ENCODE results near the gene FAM72D.
"Not testable (repeated sequence)": the region's sequence is repeated elsewhere in the genome, so short reads cannot be mapped to it uniquely, and the experiment has no call there.

Gene FAM72D

DNA sequence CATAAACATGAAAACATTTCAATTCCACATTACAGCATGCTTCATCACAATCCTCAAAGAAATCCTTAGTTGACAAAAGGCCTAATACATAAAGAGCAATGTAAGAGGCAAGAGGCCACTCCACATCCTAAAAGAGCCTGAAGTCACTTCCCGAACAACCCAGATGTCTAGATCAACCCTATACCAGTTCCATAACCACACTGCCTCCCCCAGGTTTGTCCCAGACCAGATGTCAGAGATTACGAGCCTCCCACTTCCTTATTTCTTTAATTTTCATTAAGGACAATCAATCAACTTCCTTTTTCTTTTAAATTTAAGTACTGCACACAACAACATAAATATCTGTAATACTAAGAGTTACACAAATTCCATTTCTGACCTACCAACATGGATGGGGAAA lies 16.0 kb upstream of the FAM72D start:
- H3K4me1 ChIP-seq (ENCODE audit: control insufficient read depth, insufficient read depth, low read depth, low read length), result not testable (repeated sequence)

DNA sequence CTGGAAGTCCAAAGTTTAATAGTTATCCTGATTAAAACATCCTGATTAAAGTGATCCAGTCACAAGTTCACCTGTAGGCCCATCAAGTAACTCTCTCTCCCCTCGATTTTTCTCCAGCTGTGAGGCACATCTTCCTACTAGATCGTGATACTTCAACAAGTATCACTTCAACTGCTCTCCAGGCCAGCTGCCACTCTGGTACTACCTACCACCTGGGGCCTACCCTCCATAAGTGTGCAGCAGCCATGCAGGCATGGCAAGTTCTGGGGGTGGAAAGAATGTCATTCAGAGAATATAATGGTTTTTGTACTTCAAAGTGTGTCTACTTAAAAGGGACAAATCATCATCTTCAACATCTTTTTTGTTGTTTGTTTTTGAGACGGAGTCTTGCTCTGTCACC lies 15.6 kb upstream of the FAM72D start:
- H3K9ac ChIP-seq (ENCODE audit: low read length); H3K4me3 ChIP-seq (ENCODE audit: insufficient read depth in 1 of 2, low read depth in 1 of 2, low read length in 2 of 2); H3K4ac ChIP-seq (ENCODE audit: low read depth in 1 of 2, low read length in 2 of 2); H3K79me1 ChIP-seq (replicated peaks; ENCODE audit: low read length, poor library complexity, severe bottlenecking); H3K23ac ChIP-seq (ENCODE audit: low read length in 2 of 2); DNase-seq; H2BK5ac ChIP-seq (ENCODE audit: low read depth, low read length, poor library complexity, severe bottlenecking); H2AK5ac ChIP-seq (ENCODE audit: low read length, severe bottlenecking); H3K27ac ChIP-seq (ENCODE audit: low read length, poor library complexity, severe bottlenecking); H2BK12ac ChIP-seq (ENCODE audit: low read length in 2 of 2); H4K91ac ChIP-seq (ENCODE audit: low read length); H3K18ac ChIP-seq (ENCODE audit: low read depth in 1 of 2, low read length in 2 of 2); H2BK15ac ChIP-seq (ENCODE audit: low read depth, poor library complexity, severe bottlenecking); H4K8ac ChIP-seq (ENCODE audit: low read length); H3K14ac ChIP-seq (ENCODE audit: low read length in 2 of 2); H3K4me1 ChIP-seq (ENCODE audit: control insufficient read depth, insufficient read depth, low read depth, low read length); H3K9me3 ChIP-seq (ENCODE audit: control insufficient read depth, low read length); H3K27me3 ChIP-seq (ENCODE audit: control insufficient read depth in 1 of 2, insufficient read depth in 1 of 2, low read length in 2 of 2); H3K36me3 ChIP-seq (ENCODE audit: control insufficient read depth in 1 of 2, insufficient read depth in 2 of 2, low read depth in 1 of 2, low read length in 2 of 2); H2BK120ac ChIP-seq (ENCODE audit: low read depth, low read length); H2AFZ ChIP-seq (ENCODE audit: low read depth, low read length); H3K4me2 ChIP-seq (ENCODE audit: low read length, poor library complexity, severe bottlenecking): not testable (repeated sequence)
- WGBS, result no CpG with 5 or more reads among the region's 3 CpGs

More for the DNA sequence above, 16.0 kb upstream of the FAM72D start:
- H3K27me3 ChIP-seq (ENCODE audit: control insufficient read depth in 1 of 2, insufficient read depth in 1 of 2, low read length in 2 of 2); H3K9me3 ChIP-seq (ENCODE audit: control insufficient read depth, low read length); H2AFZ ChIP-seq (ENCODE audit: low read depth, low read length); H4K8ac ChIP-seq (ENCODE audit: low read length); H2BK15ac ChIP-seq (ENCODE audit: low read depth, poor library complexity, severe bottlenecking); H3K4me3 ChIP-seq (ENCODE audit: insufficient read depth in 1 of 2, low read depth in 1 of 2, low read length in 2 of 2); H2BK5ac ChIP-seq (ENCODE audit: low read depth, low read length, poor library complexity, severe bottlenecking); H3K4ac ChIP-seq (ENCODE audit: low read depth in 1 of 2, low read length in 2 of 2); H3K14ac ChIP-seq (ENCODE audit: low read length in 2 of 2); H3K79me1 ChIP-seq (replicated peaks; ENCODE audit: low read length, poor library complexity, severe bottlenecking); H3K27ac ChIP-seq (ENCODE audit: low read length, poor library complexity, severe bottlenecking); H2AK5ac ChIP-seq (ENCODE audit: low read length, severe bottlenecking); H3K9ac ChIP-seq (ENCODE audit: low read length); H4K91ac ChIP-seq (ENCODE audit: low read length); H2BK12ac ChIP-seq (ENCODE audit: low read length in 2 of 2); H2BK120ac ChIP-seq (ENCODE audit: low read depth, low read length); H3K36me3 ChIP-seq (ENCODE audit: control insufficient read depth in 1 of 2, insufficient read depth in 2 of 2, low read depth in 1 of 2, low read length in 2 of 2); H3K18ac ChIP-seq (ENCODE audit: low read depth in 1 of 2, low read length in 2 of 2); DNase-seq; H3K4me2 ChIP-seq (ENCODE audit: low read length, poor library complexity, severe bottlenecking); H3K23ac ChIP-seq (ENCODE audit: low read length in 2 of 2): not testable (repeated sequence)
- WGBS, result 100% methylated on average over 1 of the region's 2 CpGs

DNA sequence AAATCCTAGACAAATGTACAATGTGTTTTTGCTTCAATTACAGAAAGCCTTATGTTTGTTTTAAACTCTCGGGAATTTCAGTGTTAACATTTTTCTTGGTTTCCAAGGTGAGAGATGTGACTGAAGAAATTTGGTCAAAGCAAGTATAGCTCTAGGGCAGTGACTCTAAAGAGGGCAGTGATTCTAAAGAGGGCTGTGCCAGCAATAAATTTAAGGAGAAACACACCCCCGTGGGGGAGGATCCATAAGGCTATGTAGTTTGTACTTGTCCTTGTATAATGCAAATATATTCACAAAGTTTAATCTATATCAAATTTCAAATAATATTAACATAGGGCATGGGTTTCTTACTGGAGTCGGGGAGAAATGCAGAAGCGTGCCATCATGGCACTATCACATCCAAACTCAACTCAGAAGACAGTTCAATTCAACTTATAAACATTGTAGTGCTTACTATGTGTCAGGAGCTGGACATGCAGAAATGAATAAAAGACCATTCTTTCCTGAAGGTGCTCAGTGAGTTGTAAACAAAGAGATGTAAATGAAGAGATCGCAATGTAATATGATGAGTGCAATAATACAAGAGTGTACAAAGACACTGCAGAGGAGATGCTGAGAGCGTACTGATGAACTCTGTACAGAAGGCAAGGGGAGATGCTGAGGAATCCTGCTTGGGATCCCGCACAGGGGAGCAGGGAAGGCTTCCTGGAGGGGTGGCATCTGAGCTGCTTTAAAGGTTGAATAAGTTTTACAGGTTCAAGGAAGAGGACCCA lies 13.1 kb upstream of the FAM72D start:
- not testable (repeated sequence) for H3K4me1 ChIP-seq (ENCODE audit: control insufficient read depth, insufficient read depth, low read depth, low read length); H2BK5ac ChIP-seq (ENCODE audit: low read depth, low read length, poor library complexity, severe bottlenecking); H4K91ac ChIP-seq (ENCODE audit: low read length); H3K4ac ChIP-seq (ENCODE audit: low read depth in 1 of 2, low read length in 2 of 2); H3K4me3 ChIP-seq (ENCODE audit: insufficient read depth in 1 of 2, low read depth in 1 of 2, low read length in 2 of 2); H3K36me3 ChIP-seq (ENCODE audit: control insufficient read depth in 1 of 2, insufficient read depth in 2 of 2, low read depth in 1 of 2, low read length in 2 of 2); H3K18ac ChIP-seq (ENCODE audit: low read depth in 1 of 2, low read length in 2 of 2); H3K27me3 ChIP-seq (ENCODE audit: control insufficient read depth in 1 of 2, insufficient read depth in 1 of 2, low read length in 2 of 2); DNase-seq; H2BK15ac ChIP-seq (ENCODE audit: low read depth, poor library complexity, severe bottlenecking); H3K14ac ChIP-seq (ENCODE audit: low read length in 2 of 2); H3K27ac ChIP-seq (ENCODE audit: low read length, poor library complexity, severe bottlenecking); H3K4me2 ChIP-seq (ENCODE audit: low read length, poor library complexity, severe bottlenecking); H2BK12ac ChIP-seq (ENCODE audit: low read length in 2 of 2); H3K79me1 ChIP-seq (replicated peaks; ENCODE audit: low read length, poor library complexity, severe bottlenecking); H4K8ac ChIP-seq (ENCODE audit: low read length); H3K9ac ChIP-seq (ENCODE audit: low read length); H3K9me3 ChIP-seq (ENCODE audit: control insufficient read depth, low read length); H2BK120ac ChIP-seq (ENCODE audit: low read depth, low read length); H2AK5ac ChIP-seq (ENCODE audit: low read length, severe bottlenecking); H3K23ac ChIP-seq (ENCODE audit: low read length in 2 of 2); H2AFZ ChIP-seq (ENCODE audit: low read depth, low read length)
- 89% methylated on average over 2 of the region's 7 CpGs for WGBS

DNA sequence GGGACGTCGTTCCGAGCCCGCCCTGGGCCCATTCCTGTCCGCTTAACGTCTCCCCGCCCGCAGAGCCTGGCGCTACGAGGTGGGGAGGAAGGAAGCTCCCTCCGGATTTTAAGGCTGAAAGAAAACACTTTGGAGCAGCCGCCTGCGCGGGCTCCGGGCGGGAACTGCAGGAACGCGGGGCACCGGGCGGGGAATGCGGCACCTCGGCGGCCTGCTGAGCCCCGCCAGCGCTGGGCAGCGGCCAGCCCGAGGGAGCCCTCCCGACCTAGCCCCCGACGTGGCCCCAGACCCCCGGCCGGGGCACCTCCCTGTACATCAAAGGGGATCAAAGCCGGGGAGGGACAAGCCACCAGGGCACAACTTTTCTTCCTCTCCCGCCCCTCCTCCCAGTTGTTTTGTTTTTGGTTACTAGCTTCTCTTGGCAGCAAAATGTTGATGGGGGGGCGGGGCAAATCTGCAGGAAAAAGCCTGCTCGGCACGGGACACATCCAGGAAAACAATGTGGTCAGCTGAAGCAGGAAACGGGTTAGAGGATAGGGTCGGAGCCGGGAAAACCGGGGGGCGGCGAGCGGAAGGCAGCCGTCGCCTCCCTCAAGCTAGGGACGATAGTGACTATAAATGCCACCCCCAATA lies 2.1 kb upstream of the FAM72D start:
- not testable (repeated sequence) for H3K4ac ChIP-seq (ENCODE audit: low read depth in 1 of 2, low read length in 2 of 2); H2AFZ ChIP-seq (ENCODE audit: low read depth, low read length); H2BK12ac ChIP-seq (ENCODE audit: low read length in 2 of 2); H3K23ac ChIP-seq (ENCODE audit: low read length in 2 of 2); H2BK120ac ChIP-seq (ENCODE audit: low read depth, low read length); H3K18ac ChIP-seq (ENCODE audit: low read depth in 1 of 2, low read length in 2 of 2); H4K91ac ChIP-seq (ENCODE audit: low read length); H3K4me1 ChIP-seq (ENCODE audit: control insufficient read depth, insufficient read depth, low read depth, low read length); H4K8ac ChIP-seq (ENCODE audit: low read length); H3K27me3 ChIP-seq (ENCODE audit: control insufficient read depth in 1 of 2, insufficient read depth in 1 of 2, low read length in 2 of 2); H2AK5ac ChIP-seq (ENCODE audit: low read length, severe bottlenecking); H3K36me3 ChIP-seq (ENCODE audit: control insufficient read depth in 1 of 2, insufficient read depth in 2 of 2, low read depth in 1 of 2, low read length in 2 of 2); H3K9me3 ChIP-seq (ENCODE audit: control insufficient read depth, low read length); H3K14ac ChIP-seq (ENCODE audit: low read length in 2 of 2); H2BK5ac ChIP-seq (ENCODE audit: low read depth, low read length, poor library complexity, severe bottlenecking); H3K27ac ChIP-seq (ENCODE audit: low read length, poor library complexity, severe bottlenecking); H2BK15ac ChIP-seq (ENCODE audit: low read depth, poor library complexity, severe bottlenecking); H3K79me1 ChIP-seq (replicated peaks; ENCODE audit: low read length, poor library complexity, severe bottlenecking)
- Histone ChIP-seq H3K4me2 (ENCODE audit: low read length, poor library complexity, severe bottlenecking) (peak overlapping the region; percentile 50), H3K9ac (ENCODE audit: low read length) (peak overlapping the region; percentile 45), H3K4me3 (ENCODE audit: insufficient read depth in 1 of 2, low read depth in 1 of 2, low read length in 2 of 2) (peak overlapping the region; percentile 18 to 53)
- no CpG with 5 or more reads among the region's 47 CpGs for WGBS
- peak; percentile 16 for DNase-seq

Measured in mesenchymal stem cell (in vitro differentiated cells and primary cell).